CD8-positive, alpha-beta memory T cell (primary cell): ENCODE data around the gene PTPRM. TPM values are rescaled to one million over a fixed set of nuclear protein-coding genes. Genes with fewer than 3 reads are reported as not detected.

Experiments used
- CTCF ChIA-PET: fragments of 350-600 bp; sonication (Branson Sonifier 250); formaldehyde crosslinking; loops from one replicate; lab custom pipeline; 2021; ENCODE audit warnings: antibody characterized with exemption; lab: Charles Lee
- POLR2A ChIA-PET: fragments of 350-600 bp; sonication (Branson Sonifier 250); formaldehyde crosslinking; loops from one replicate; lab custom pipeline; 2021; ENCODE audit warnings: antibody characterized with exemption; lab: Charles Lee
- DNase-seq, 5 donors: peaks; one replicate each; pipeline versions ENCODE4 v3.0.0 to v3.0.0-alpha.2; 2020 to 2022; ENCODE audit warnings: mixed read lengths in 1 of 5
- H3K27ac ChIP-seq: one replicate; pipeline ENCODE4 v1.7.0; 2013; ENCODE audit warnings: low read depth, mild to moderate bottlenecking, low read length, moderate library complexity
- H3K27me3 ChIP-seq: 2 replicates; pipeline ENCODE4 v1.7.0; 2013; ENCODE audit warnings: low read length, mild to moderate bottlenecking; ENCODE audit not compliant: insufficient read depth, poor library complexity, severe bottlenecking
- H3K36me3 ChIP-seq: 2 replicates; pipeline ENCODE4 v1.7.0; 2013; ENCODE audit warnings: mild to moderate bottlenecking, low read length, moderate library complexity; ENCODE audit not compliant: insufficient read depth
- H3K4me1 ChIP-seq: 2 replicates; pipeline ENCODE4 v1.7.0; 2013; ENCODE audit warnings: mild to moderate bottlenecking, low read length, moderate library complexity; ENCODE audit not compliant: insufficient read depth
- H3K4me3 ChIP-seq: 2 replicates; pipeline ENCODE4 v1.7.0; 2013; ENCODE audit warnings: mild to moderate bottlenecking, low read length
- H3K9me3 ChIP-seq: 2 replicates; pipeline ENCODE4 v1.7.0; 2013; ENCODE audit warnings: mild to moderate bottlenecking, low read length
- H3K27ac Mint-ChIP-seq, 8 donors: one replicate each; pipeline ENCODE4 v1.8.0; 2020 to 2021; ENCODE audit warnings: mixed read lengths in 8 of 8, mild to moderate bottlenecking in 6 of 8, inconsistent platforms in 3 of 8, moderate library complexity in 3 of 8
- H3K27me3 Mint-ChIP-seq, 2 donors: one replicate each; pipeline ENCODE4 v1.8.0; 2020 to 2021; ENCODE audit warnings: mixed read lengths in 2 of 2, mild to moderate bottlenecking in 1 of 2, moderate library complexity in 1 of 2
- H3K36me3 Mint-ChIP-seq, 3 donors: one replicate each; pipeline ENCODE4 v1.8.0; 2020 to 2021; ENCODE audit warnings: mixed read lengths in 3 of 3, inconsistent platforms in 1 of 3, mild to moderate bottlenecking in 1 of 3
- H3K4me1 Mint-ChIP-seq, 3 donors: one replicate each; pipeline ENCODE4 v1.8.0; 2020 to 2021; ENCODE audit warnings: mixed read lengths in 3 of 3, inconsistent platforms in 1 of 3, mild to moderate bottlenecking in 1 of 3
- H3K4me3 Mint-ChIP-seq, 7 donors: one replicate each; pipeline ENCODE4 v1.8.0; 2020 to 2021; ENCODE audit warnings: mixed read lengths in 7 of 7, mild to moderate bottlenecking in 6 of 7, moderate library complexity in 4 of 7, inconsistent platforms in 2 of 7
- H3K9me3 Mint-ChIP-seq, 5 donors: one replicate each; pipeline ENCODE4 v1.8.0; 2020 to 2022; ENCODE audit warnings: mixed read lengths in 5 of 5, mild to moderate bottlenecking in 3 of 5, moderate library complexity in 2 of 5, inconsistent platforms in 1 of 5
- polyA plus RNA-seq: library from polyadenylated mRNA; unstranded; fragments of 300-500 nt; fragmentation: Illumina TruSeq; gene quantifications from one replicate; pipeline ENCODE4 v1.2.3, GENCODE V29; 2021
- total RNA-seq, 2 experiments: library from RNA; stranded (reverse); gene quantifications; one replicate each; pipeline ENCODE4 v1.2.3, GENCODE V29; 2021

PTPRM gene
- total and polyA plus RNA-seq, 3 experiments from 2014 or later = 3.9 to 7.4 (median 5.3) TPM

- peaks cover 0 to 6% (median 0%) of the 10 kb centered on the region in 5 donors for H3K9me3 Mint-ChIP-seq
- H3K4me1 ChIP-seq = no peaks in the 10 kb centered on the region
- H3K4me3 ChIP-seq = no peak overlapping the region
- H3K4me1 Mint-ChIP-seq = no peaks in the 10 kb centered on the region
- no peak overlapping the region for H3K27ac Mint-ChIP-seq
- no peaks in the 10 kb centered on the region for H3K9me3 ChIP-seq
- no peak overlapping the region for H3K4me3 Mint-ChIP-seq
- H3K36me3 Mint-ChIP-seq = no peaks in the 10 kb centered on the region
- no peaks in the 10 kb centered on the region for H3K27me3 ChIP-seq
- no peak overlapping the region for H3K27ac ChIP-seq
- no peak for DNase-seq
- peaks cover 0 to 1% of the 10 kb centered on the region in 2 donors for H3K27me3 Mint-ChIP-seq
- ChIA-PET POLR2A (no interaction called here), CTCF (no interaction called here)
- H3K36me3 ChIP-seq = no peaks in the 10 kb centered on the region
Measured at GRCh38 chr18:7641813-7642212, 74.7 kb downstream of the PTPRM start.

- peaks cover 0 to 1% of the 10 kb centered on the region in 2 donors for H3K27me3 Mint-ChIP-seq
- H3K4me1 Mint-ChIP-seq = no peaks in the 10 kb centered on the region
- H3K36me3 ChIP-seq = no peaks in the 10 kb centered on the region
- CTCF ChIA-PET = no interaction called here
- no peak overlapping the region for H3K27ac Mint-ChIP-seq
- no peak overlapping the region for H3K27ac ChIP-seq
- peaks cover 0 to 6% (median 0%) of the 10 kb centered on the region in 5 donors for H3K9me3 Mint-ChIP-seq
- no peaks in the 10 kb centered on the region for H3K4me1 ChIP-seq
- no peak for DNase-seq
- H3K36me3 Mint-ChIP-seq = no peaks in the 10 kb centered on the region
- no peak overlapping the region for H3K4me3 Mint-ChIP-seq
- no peak overlapping the region for H3K4me3 ChIP-seq
- no peaks in the 10 kb centered on the region for H3K9me3 ChIP-seq
- no peaks in the 10 kb centered on the region for H3K27me3 ChIP-seq
- POLR2A ChIA-PET = no interaction called here
Measured at GRCh38 chr18:7642331-7642890, 75.3 kb downstream of the PTPRM start.

- H3K4me3 Mint-ChIP-seq = no peak overlapping the region
- POLR2A ChIA-PET = no interaction called here
- CTCF ChIA-PET = no interaction called here
Measured at GRCh38 chr18:7645756-7646155, 78.6 kb downstream of the PTPRM start.

GRCh38 chr18:7646174-7646886 lies 79.2 kb downstream of the PTPRM start:
- Mint-ChIP-seq H3K27ac (no peak overlapping the region), H3K27me3 (peaks cover 0 to 1% of the 10 kb centered on the region in 2 donors), H3K4me1 (no peaks in the 10 kb centered on the region), H3K4me3 (no peak overlapping the region), H3K9me3 (peaks cover 0 to 14% (median 7%) of the 10 kb centered on the region in 5 donors), H3K36me3 (no peaks in the 10 kb centered on the region)
- Histone ChIP-seq H3K4me3 (no peak overlapping the region), H3K36me3 (no peaks in the 10 kb centered on the region), H3K27ac (no peak overlapping the region), H3K9me3 (no peaks in the 10 kb centered on the region), H3K27me3 (no peaks in the 10 kb centered on the region), H3K4me1 (no peaks in the 10 kb centered on the region)
- CTCF ChIA-PET = no interaction called here
- DNase-seq = no peak
- POLR2A ChIA-PET = no interaction called here

More at GRCh38 chr18:7645756-7646155, 78.6 kb downstream of the PTPRM start:
- Histone ChIP-seq H3K27ac (no peak overlapping the region), H3K4me1 (no peaks in the 10 kb centered on the region), H3K9me3 (no peaks in the 10 kb centered on the region), H3K36me3 (no peaks in the 10 kb centered on the region), H3K27me3 (no peaks in the 10 kb centered on the region), H3K4me3 (no peak overlapping the region)
- H3K27me3 Mint-ChIP-seq = peaks cover 0 to 1% of the 10 kb centered on the region in 2 donors
- H3K9me3 Mint-ChIP-seq = peaks cover 0 to 14% (median 3%) of the 10 kb centered on the region in 5 donors
- DNase-seq = no peak
- no peaks in the 10 kb centered on the region for H3K4me1 Mint-ChIP-seq
- H3K36me3 Mint-ChIP-seq = no peaks in the 10 kb centered on the region
- no peak overlapping the region for H3K27ac Mint-ChIP-seq

GRCh38 chr18:7647500-7647899 lies 80.4 kb downstream of the PTPRM start:
- no peaks in the 10 kb centered on the region for H3K36me3 Mint-ChIP-seq

GRCh38 chr18:7657050-7657449 lies 89.9 kb downstream of the PTPRM start:
- Histone ChIP-seq H3K36me3 (no peaks in the 10 kb centered on the region), H3K4me1 (no peaks in the 10 kb centered on the region), H3K27ac (no peak overlapping the region), H3K9me3 (no peaks in the 10 kb centered on the region), H3K4me3 (no peak overlapping the region), H3K27me3 (no peaks in the 10 kb centered on the region)
- H3K27me3 Mint-ChIP-seq = peaks cover 0 to 3% of the 10 kb centered on the region in 2 donors
- no peaks in the 10 kb centered on the region for H3K4me1 Mint-ChIP-seq
- H3K27ac Mint-ChIP-seq = peak overlapping the region in 1 of 8 donors; percentile 23
- ChIA-PET CTCF (no interaction called here), POLR2A (no interaction called here)
- H3K36me3 Mint-ChIP-seq = no peaks in the 10 kb centered on the region
- no peak overlapping the region for H3K4me3 Mint-ChIP-seq
- H3K9me3 Mint-ChIP-seq = peaks cover 0 to 13% (median 5%) of the 10 kb centered on the region in 5 donors
- DNase-seq = no peak

More at GRCh38 chr18:7647500-7647899, 80.4 kb downstream of the PTPRM start:
- no peak overlapping the region for H3K4me3 ChIP-seq
- CTCF ChIA-PET = no interaction called here
- H3K27ac ChIP-seq = no peak overlapping the region
- no peaks in the 10 kb centered on the region for H3K27me3 ChIP-seq
- POLR2A ChIA-PET = no interaction called here
- Mint-ChIP-seq H3K4me1 (no peaks in the 10 kb centered on the region), H3K4me3 (no peak overlapping the region), H3K27me3 (peaks cover 0 to 1% of the 10 kb centered on the region in 2 donors), H3K9me3 (peaks cover 0 to 14% (median 7%) of the 10 kb centered on the region in 5 donors), H3K27ac (no peak overlapping the region)
- no peaks in the 10 kb centered on the region for H3K9me3 ChIP-seq
- no peak for DNase-seq
- H3K36me3 ChIP-seq = no peaks in the 10 kb centered on the region
- H3K4me1 ChIP-seq = no peaks in the 10 kb centered on the region

GRCh38 chr18:7657937-7658336 lies 90.8 kb downstream of the PTPRM start:
- no peak for DNase-seq
- no peak overlapping the region for H3K27ac Mint-ChIP-seq
- H3K27me3 Mint-ChIP-seq = peaks cover 0 to 3% of the 10 kb centered on the region in 2 donors
- H3K9me3 Mint-ChIP-seq = peaks cover 0 to 13% (median 3%) of the 10 kb centered on the region in 5 donors
- Histone ChIP-seq H3K27me3 (no peaks in the 10 kb centered on the region), H3K4me1 (no peaks in the 10 kb centered on the region), H3K27ac (no peak overlapping the region), H3K9me3 (no peaks in the 10 kb centered on the region), H3K36me3 (no peaks in the 10 kb centered on the region), H3K4me3 (no peak overlapping the region)
- no peak overlapping the region for H3K4me3 Mint-ChIP-seq
- no peaks in the 10 kb centered on the region for H3K36me3 Mint-ChIP-seq
- ChIA-PET POLR2A (no interaction called here), CTCF (interaction anchor here (1.0 kb wide), 1 partner anchor 15 kb away, joined by 3 read pairs; no protein-coding TSS in a partner anchor)
- H3K4me1 Mint-ChIP-seq = no peaks in the 10 kb centered on the region

- no peaks in the 10 kb centered on the region for H3K36me3 ChIP-seq
- H3K36me3 Mint-ChIP-seq = no peaks in the 10 kb centered on the region
- H3K4me1 Mint-ChIP-seq = no peaks in the 10 kb centered on the region
- H3K27ac ChIP-seq = no peak overlapping the region
- H3K4me3 Mint-ChIP-seq = no peak overlapping the region
- H3K4me3 ChIP-seq = no peak overlapping the region
- ChIA-PET POLR2A (no interaction called here), CTCF (interaction anchor here (1.0 kb wide), 1 partner anchor 14 kb away, joined by 3 read pairs; no protein-coding TSS in a partner anchor)
- H3K4me1 ChIP-seq = no peaks in the 10 kb centered on the region
- H3K9me3 Mint-ChIP-seq = peaks cover 0 to 12% (median 2%) of the 10 kb centered on the region in 5 donors
- no peak for DNase-seq
- H3K27me3 Mint-ChIP-seq = peaks cover 0 to 3% of the 10 kb centered on the region in 2 donors
- no peaks in the 10 kb centered on the region for H3K27me3 ChIP-seq
- no peaks in the 10 kb centered on the region for H3K9me3 ChIP-seq
- no peak overlapping the region for H3K27ac Mint-ChIP-seq
Measured at GRCh38 chr18:7658701-7659100, 91.6 kb downstream of the PTPRM start.
